ENCODE measurements around the gene TAB2. TPM values are rescaled to one million over a fixed set of nuclear protein-coding genes. Genes with fewer than 3 reads are reported as not detected.

The TAB2 gene
- total RNA-seq, 1 experiment from 2014 or later: 56.7 TPM

GRCh38 chr6:149365197-149365596 is 47.7 kb downstream of the TAB2 start (continued):
- TF ChIP-seq ATF3 (IDR thresholded peaks at IDR 0.05): no peak
- TF ChIP-seq POLR2AphosphoS5 (IDR thresholded peaks at IDR 0.05; ENCODE audit: low read depth, low read length): no peak

- Histone ChIP-seq H3K27ac (ENCODE audit: low read depth, low read length) (no peak overlapping the region), H3K4me1 (ENCODE audit: control insufficient read depth in 1 of 2, insufficient read depth in 2 of 2, low read length in 2 of 2) (peaks cover 12 to 22% of the 10 kb centered on the region in 2 experiments), H3K4me3 (replicated peaks in 1 of 2; ENCODE audit: low read depth in 1 of 2, low read length in 2 of 2) (no peak overlapping the region), H2AFZ (ENCODE audit: low read depth, low read length, poor library complexity, severe bottlenecking) (no peak overlapping the region), H4K20me1 (ENCODE audit: insufficient read depth) (peaks cover 5% of the 10 kb centered on the region; the same call in 1 of the 2 replicates), H3K27me3 (ENCODE audit: insufficient read depth, low read length) (no peaks in the 10 kb centered on the region), H3K4me2 (ENCODE audit: low read length) (no peak overlapping the region), H3K9ac (ENCODE audit: low read length) (no peak overlapping the region), H3K79me2 (ENCODE audit: insufficient read depth, low read length) (peaks cover 82% of the 10 kb centered on the region), H3K36me3 (ENCODE audit: control insufficient read depth in 1 of 2, insufficient read depth in 2 of 2, low read length in 2 of 2) (no peaks in the 10 kb centered on the region), H3K9me2 (ENCODE audit: insufficient read depth) (no peaks in the 10 kb centered on the region), H3K9me3 (ENCODE audit: control insufficient read depth in 1 of 2, insufficient read depth in 1 of 2, low read depth in 1 of 2, low read length in 2 of 2) (no peaks in the 10 kb centered on the region)
- ATAC-seq (no peak), DNase-seq (ENCODE audit: low read depth, low spot score) (no peak)
- BruUV-seq (replicated peaks): no TSS peak
- POLR2A ChIA-PET: no interaction called here
- intact Hi-C loops (cut with micrococcal nuclease): no loop called here
- RAD21 ChIA-PET (ENCODE audit: low non-redundant PET in 1 of 2, low total read pairs in 2 of 2, uncharacterized antibody in 2 of 2, unreplicated experiment in 2 of 2): no interaction called here
- CTCF ChIA-PET: no interaction called here
- TF ChIP-seq POLR2A (IDR thresholded peaks at IDR 0.05; ENCODE audit: borderline replicate concordance, extremely low read depth, insufficient read depth, insufficient read length) (no peak), EZH2 (IDR thresholded peaks at IDR 0.05) (no peak), ZNF274 (IDR thresholded peaks at IDR 0.05; ENCODE audit: low read depth, low read length) (no peak), TCF7L2 (IDR thresholded peaks at IDR 0.05; ENCODE audit: borderline replicate concordance, extremely low read depth, insufficient read depth, insufficient read length) (no peak), ATF3 (IDR thresholded peaks at IDR 0.05) (no peak), YY1 (IDR thresholded peaks at IDR 0.05; ENCODE audit: extremely low read depth, insufficient replicate concordance, low read depth, low read length) (no peak), CBX3 (IDR thresholded peaks at IDR 0.05; ENCODE audit: low read depth) (no peak), EGR1 (IDR thresholded peaks at IDR 0.05; ENCODE audit: low read depth) (no peak), CEBPB (IDR thresholded peaks at IDR 0.05; ENCODE audit: low read depth) (no peak), FOSL1 (IDR thresholded peaks at IDR 0.05; ENCODE audit: low read depth) (no peak), SP1 (IDR thresholded peaks at IDR 0.05; ENCODE audit: low read depth) (no peak)
Observed at GRCh38 chr6:149366267-149366921, 48.9 kb downstream of the TAB2 start.

Data from HCT116 (cell line).